Fibroblast of lung (primary cell): Measurements from ENCODE around the gene GEMIN5. TPM values are rescaled to one million over a fixed set of nuclear protein-coding genes. Genes with fewer than 3 reads are reported as not detected.
A peak's percentile ranks its signal among the peaks of the same experiment; 100 is the strongest.

Source experiments
- DNase-seq, 2 donors: peaks; one replicate each; pipeline versions ENCODE4 v3.0.0 to v3.0.0-alpha.2; 2010; ENCODE audit warnings: low read depth in 2 of 2
- H2AFZ ChIP-seq: 2 replicates; pipeline ENCODE4 v1.5.1; 2012; ENCODE audit warnings: low read length, control low read depth, inconsistent platforms
- H3K27ac ChIP-seq: 2 replicates; pipeline ENCODE4 v1.5.1; 2011; ENCODE audit warnings: low read length, control low read depth; ENCODE audit not compliant: insufficient read depth
- H3K27me3 ChIP-seq: 2 replicates; pipeline ENCODE4 v1.5.1; 2011; ENCODE audit warnings: mild to moderate bottlenecking, low read length; ENCODE audit not compliant: control insufficient read depth, insufficient read depth
- H3K36me3 ChIP-seq: 2 replicates; pipeline ENCODE4 v1.5.1; 2011; ENCODE audit warnings: low read length; ENCODE audit not compliant: control insufficient read depth, insufficient read depth
- H3K4me1 ChIP-seq: 2 replicates; pipeline ENCODE4 v1.5.1; 2011; ENCODE audit warnings: low read length; ENCODE audit not compliant: control insufficient read depth, insufficient read depth; ENCODE audit errors: extremely low read depth
- H3K4me2 ChIP-seq: 2 replicates; pipeline ENCODE4 v1.5.1; 2011; ENCODE audit warnings: low read length, control low read depth; ENCODE audit not compliant: insufficient read depth; ENCODE audit errors: extremely low read depth
- H3K4me3 ChIP-seq, 4 experiments: fragments of 200-600 bp in 1 of 4; sonication (generic) in 1 of 4; replicated peaks in 1 of 4; 2 replicates each; pipeline ENCODE4 v1.5.1; 2011 to 2016; ENCODE audit warnings: low read length in 4 of 4, low read depth in 3 of 4, mild to moderate bottlenecking in 3 of 4, control low read depth in 2 of 4, inconsistent platforms in 1 of 4, mixed read lengths in 1 of 4; ENCODE audit not compliant: insufficient read depth in 1 of 4; ENCODE audit errors: control extremely low read depth in 1 of 4
- H3K79me2 ChIP-seq: 2 replicates; pipeline ENCODE4 v1.5.1; 2012; ENCODE audit warnings: mild to moderate bottlenecking, low read length, inconsistent platforms; ENCODE audit not compliant: control insufficient read depth, insufficient read depth
- H3K9ac ChIP-seq: 2 replicates; pipeline ENCODE4 v1.5.1; 2011; ENCODE audit warnings: mild to moderate bottlenecking, low read length, control low read depth; ENCODE audit not compliant: insufficient read depth
- H3K9me3 ChIP-seq: 2 replicates; pipeline ENCODE4 v1.5.1; 2012; ENCODE audit warnings: low read depth, low read length; ENCODE audit not compliant: control insufficient read depth, insufficient read depth
- H4K20me1 ChIP-seq: 2 replicates; pipeline ENCODE4 v1.5.1; 2011; ENCODE audit warnings: low read length; ENCODE audit not compliant: control insufficient read depth, insufficient read depth; ENCODE audit errors: extremely low read depth
- CTCF ChIP-seq, 2 donors: IDR thresholded peaks in 1 of 2; conservative IDR thresholded peaks in 1 of 2; 1 replicate in 1 of 2; 2 replicates in 1 of 2; pipeline ENCODE4 v1.5.1; 2011 to 2012; ENCODE audit warnings: low read length in 2 of 2, control low read depth in 1 of 2, inconsistent platforms in 1 of 2, low read depth in 1 of 2, mild to moderate bottlenecking in 1 of 2
- EZH2 ChIP-seq: IDR thresholded peaks from 2 replicates; pipeline ENCODE4 v1.5.1; 2012; ENCODE audit warnings: low read length, control low read depth, mild to moderate bottlenecking; ENCODE audit errors: missing control alignments
- polyA plus RNA-seq, 2 donors: library from polyadenylated mRNA; depleted of rRNA in 1 of 2; stranded (reverse) in 1 of 2; unstranded in 1 of 2; fragments of >200 nt; gene quantifications; 2 replicates each; pipeline ENCODE4 v1.2.1, GENCODE V29; 2011 to 2012; ENCODE audit warnings: missing spikeins in 1 of 2
- total RNA-seq: library from RNA; depleted of rRNA; stranded (reverse); fragments of >200 nt; gene quantifications from 2 replicates; pipeline ENCODE4 v1.2.1, GENCODE V29; 2014

GEMIN5 gene
- total and polyA plus RNA-seq, 2 donors (not counting 1 experiment from before 2014, with no cell fraction given), result 7.7 to 12.1 TPM

DNA sequence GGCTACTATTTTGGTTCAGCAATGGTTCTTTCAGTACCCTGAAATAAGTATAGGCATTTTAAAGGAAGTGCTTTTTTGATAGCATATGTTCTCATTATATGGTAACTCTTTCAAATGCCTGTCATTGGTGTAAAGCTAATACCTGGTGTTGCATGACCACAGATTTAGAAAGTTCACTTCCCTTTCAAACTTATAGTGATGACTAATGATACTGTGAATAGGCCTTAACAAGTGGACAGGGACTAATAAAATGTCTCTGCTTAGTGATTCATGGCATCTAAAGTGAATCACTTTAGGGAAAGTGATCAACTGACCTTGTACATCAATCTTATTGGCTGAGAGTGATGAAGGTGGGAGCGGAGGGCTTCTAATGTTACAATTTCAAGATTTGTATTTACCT is 24.5 kb upstream of the GEMIN5 start:
- no peaks in the 10 kb centered on the region for H4K20me1 ChIP-seq
- no peak overlapping the region for H2AFZ ChIP-seq
- H3K4me1 ChIP-seq, result no peaks in the 10 kb centered on the region
- TF ChIP-seq CTCF (conservative IDR thresholded peaks at IDR 0.05 in 1 of 2, IDR thresholded peaks at IDR 0.05 in 1 of 2; ENCODE audit: low read depth in 1 of 2, low read length in 2 of 2), result no peak
- H3K27me3 ChIP-seq, result no peaks in the 10 kb centered on the region
- no peaks in the 10 kb centered on the region for H3K9me3 ChIP-seq
- H3K4me2 ChIP-seq, result no peak overlapping the region
- no peak overlapping the region for H3K4me3 ChIP-seq
- H3K27ac ChIP-seq, result no peak overlapping the region
- no peak overlapping the region for H3K9ac ChIP-seq
- no peaks in the 10 kb centered on the region for H3K79me2 ChIP-seq
- peaks cover 3% of the 10 kb centered on the region for H3K36me3 ChIP-seq
- DNase-seq, result peak in 1 of 2 donors; percentile 48

DNA sequence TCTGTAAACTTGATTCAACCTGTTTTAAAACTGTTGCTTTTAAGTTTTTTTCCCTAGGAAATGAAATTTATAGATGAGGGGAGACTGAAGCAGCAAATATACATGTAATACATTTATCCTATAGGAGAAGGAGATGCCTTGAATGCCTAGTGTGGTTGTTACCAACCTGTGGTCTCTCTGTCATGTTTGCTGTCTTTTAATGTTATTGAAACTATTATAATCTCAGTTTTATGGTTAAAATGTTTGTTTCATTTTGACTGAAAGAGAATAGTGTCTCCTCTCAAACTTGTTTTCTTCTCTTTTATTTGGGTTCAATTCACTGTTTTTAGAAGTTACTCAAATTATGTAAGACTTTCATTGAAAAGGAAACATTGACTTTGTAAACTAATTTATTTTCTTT is 18.7 kb upstream of the GEMIN5 start:
- Histone ChIP-seq H3K79me2 (no peaks in the 10 kb centered on the region), H3K4me3 (no peak overlapping the region), H4K20me1 (no peaks in the 10 kb centered on the region), H3K4me1 (no peaks in the 10 kb centered on the region), H3K4me2 (no peak overlapping the region), H3K9me3 (no peaks in the 10 kb centered on the region), H2AFZ (no peak overlapping the region), H3K9ac (no peak overlapping the region), H3K27ac (no peak overlapping the region), H3K36me3 (peaks cover 3% of the 10 kb centered on the region), H3K27me3 (no peaks in the 10 kb centered on the region)
- no peak for DNase-seq
- no peak for TF ChIP-seq CTCF (conservative IDR thresholded peaks at IDR 0.05 in 1 of 2, IDR thresholded peaks at IDR 0.05 in 1 of 2; ENCODE audit: low read depth in 1 of 2, low read length in 2 of 2)
- TF ChIP-seq EZH2, result no peak

GRCh38 chr5:154949781-154950180 is 11.8 kb upstream of the GEMIN5 start:
- Histone ChIP-seq H3K27me3 (no peaks in the 10 kb centered on the region), H2AFZ (no peak overlapping the region), H3K9me3 (no peaks in the 10 kb centered on the region), H3K4me1 (no peaks in the 10 kb centered on the region), H3K79me2 (peaks cover 21% of the 10 kb centered on the region), H3K4me3 (no peak overlapping the region), H3K9ac (no peak overlapping the region), H3K27ac (no peak overlapping the region), H3K4me2 (no peak overlapping the region), H3K36me3 (no peaks in the 10 kb centered on the region), H4K20me1 (no peaks in the 10 kb centered on the region)
- TF ChIP-seq CTCF (conservative IDR thresholded peaks at IDR 0.05 in 1 of 2, IDR thresholded peaks at IDR 0.05 in 1 of 2; ENCODE audit: low read depth in 1 of 2, low read length in 2 of 2) (no peak), EZH2 (no peak)
- no peak for DNase-seq
